ENCODE results near the gene TTLL11. TPM values are rescaled to one million over a fixed set of nuclear protein-coding genes. Genes with fewer than 3 reads are reported as not detected.
A peak's percentile ranks its signal among the peaks of the same experiment; 100 is the strongest.

The TTLL11 gene
- total RNA-seq, 4 donors from 2014 or later = 12.3 to 20.5 (median 15.3) TPM

DNA sequence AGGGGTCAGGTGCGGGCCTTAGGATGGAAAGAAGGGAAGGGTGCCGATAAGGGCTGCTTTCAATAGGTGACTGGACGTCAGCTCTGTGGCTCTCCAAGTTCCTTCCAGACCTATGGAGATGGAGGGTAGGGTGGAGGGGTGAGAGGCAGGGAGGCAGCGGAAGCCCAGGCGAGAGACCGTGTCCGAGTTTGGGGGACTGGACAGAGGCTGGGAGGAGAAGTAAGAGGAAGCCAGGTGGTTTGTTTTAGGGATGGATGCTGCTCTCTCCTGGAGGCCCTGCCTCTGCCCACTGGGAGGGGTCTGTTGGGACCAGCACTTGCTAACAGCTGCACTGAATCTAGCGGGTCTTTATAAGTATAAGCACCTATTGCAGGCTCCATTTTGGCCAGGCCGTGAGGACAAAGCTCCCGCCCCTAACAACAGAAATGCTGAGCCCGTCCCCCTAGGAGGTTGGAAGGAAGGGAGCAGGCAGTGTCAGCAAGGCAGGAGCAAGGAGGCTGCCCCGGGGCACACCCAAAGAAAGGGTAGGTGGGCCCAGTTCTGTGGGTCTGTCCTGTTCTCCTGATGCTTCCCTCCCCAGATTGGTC is 274.2 kb downstream of the TTLL11 start:
- no peak for ATAC-seq

DNA sequence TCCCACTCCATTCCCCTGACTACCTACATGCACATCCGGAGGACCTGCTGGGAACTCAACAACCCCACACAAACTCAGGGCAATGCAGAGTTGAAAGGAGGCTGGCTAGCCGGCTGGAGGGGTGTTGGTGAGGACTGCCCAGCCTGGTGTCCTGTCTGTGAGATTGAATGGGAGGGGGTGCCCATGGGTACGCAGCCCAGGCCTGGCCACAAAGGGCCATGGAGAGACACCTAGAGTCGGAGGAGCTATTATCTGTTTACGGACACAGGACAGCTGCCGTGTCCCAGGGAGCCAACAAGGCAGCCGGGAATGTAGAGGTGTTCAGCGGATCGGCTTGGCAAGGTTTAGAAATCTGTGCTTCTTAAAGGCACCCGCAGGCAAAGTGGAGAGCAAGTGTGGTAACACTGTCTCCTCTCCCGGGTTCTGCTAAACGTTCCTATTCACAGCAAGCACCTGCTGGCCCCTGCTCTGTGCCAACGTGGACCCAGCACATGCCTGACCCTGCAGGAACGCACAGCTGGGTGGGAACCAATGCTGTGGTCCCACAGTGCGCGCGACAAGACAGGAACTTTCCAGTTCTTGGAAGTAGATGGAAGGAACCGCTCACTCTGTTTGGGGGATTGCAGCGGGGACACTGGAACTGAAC is 275.0 kb downstream of the TTLL11 start:
- no peaks in the 10 kb centered on the region for H3K9me3 ChIP-seq
- no peaks in the 10 kb centered on the region for H3K36me3 ChIP-seq
- in situ Hi-C loops (cut with MboI; ENCODE audit: low sequenced_read_pairs in 4 of 4) (no loop called here), intact Hi-C loops (cut with DNase I; ENCODE audit: low total_unique reads) (no loop called here)
- peaks cover 5 to 7% of the 10 kb centered on the region in 2 donors for H3K4me1 ChIP-seq
- H3K27me3 ChIP-seq = no peaks in the 10 kb centered on the region
- DNase-seq (no peak), ATAC-seq (peak in 1 of 2 donors; percentile 51)
- TF ChIP-seq POLR2A (IDR thresholded peaks at IDR 0.05) = no peak
- TF ChIP-seq, protein P1, sequence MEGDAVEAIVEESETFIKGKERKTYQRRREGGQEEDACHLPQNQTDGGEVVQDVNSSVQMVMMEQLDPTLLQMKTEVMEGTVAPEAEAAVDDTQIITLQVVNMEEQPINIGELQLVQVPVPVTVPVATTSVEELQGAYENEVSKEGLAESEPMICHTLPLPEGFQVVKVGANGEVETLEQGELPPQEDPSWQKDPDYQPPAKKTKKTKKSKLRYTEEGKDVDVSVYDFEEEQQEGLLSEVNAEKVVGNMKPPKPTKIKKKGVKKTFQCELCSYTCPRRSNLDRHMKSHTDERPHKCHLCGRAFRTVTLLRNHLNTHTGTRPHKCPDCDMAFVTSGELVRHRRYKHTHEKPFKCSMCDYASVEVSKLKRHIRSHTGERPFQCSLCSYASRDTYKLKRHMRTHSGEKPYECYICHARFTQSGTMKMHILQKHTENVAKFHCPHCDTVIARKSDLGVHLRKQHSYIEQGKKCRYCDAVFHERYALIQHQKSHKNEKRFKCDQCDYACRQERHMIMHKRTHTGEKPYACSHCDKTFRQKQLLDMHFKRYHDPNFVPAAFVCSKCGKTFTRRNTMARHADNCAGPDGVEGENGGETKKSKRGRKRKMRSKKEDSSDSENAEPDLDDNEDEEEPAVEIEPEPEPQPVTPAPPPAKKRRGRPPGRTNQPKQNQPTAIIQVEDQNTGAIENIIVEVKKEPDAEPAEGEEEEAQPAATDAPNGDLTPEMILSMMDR (IDR thresholded peaks at IDR 0.05 in 4 of 5, conservative IDR thresholded peaks at IDR 0.05 in 1 of 5) = no peak
- no peak overlapping the region for H3K4me3 ChIP-seq
- no peak overlapping the region for H3K27ac ChIP-seq

More for the DNA sequence above, 274.2 kb downstream of the TTLL11 start:
- no peaks in the 10 kb centered on the region for H3K27me3 ChIP-seq
- no peaks in the 10 kb centered on the region for H3K9me3 ChIP-seq
- no peak for DNase-seq
- no peak overlapping the region for H3K4me3 ChIP-seq
- in situ Hi-C loops (cut with MboI; ENCODE audit: low sequenced_read_pairs in 4 of 4) = no loop called here
- no peaks in the 10 kb centered on the region for H3K36me3 ChIP-seq
- peaks cover 5 to 7% of the 10 kb centered on the region in 2 donors for H3K4me1 ChIP-seq
- intact Hi-C loops (cut with DNase I; ENCODE audit: low total_unique reads) = no loop called here
- TF ChIP-seq POLR2A (IDR thresholded peaks at IDR 0.05) = no peak
- TF ChIP-seq, protein P1 (IDR thresholded peaks at IDR 0.05 in 4 of 5, conservative IDR thresholded peaks at IDR 0.05 in 1 of 5) = no peak
- H3K27ac ChIP-seq = no peak overlapping the region

DNA sequence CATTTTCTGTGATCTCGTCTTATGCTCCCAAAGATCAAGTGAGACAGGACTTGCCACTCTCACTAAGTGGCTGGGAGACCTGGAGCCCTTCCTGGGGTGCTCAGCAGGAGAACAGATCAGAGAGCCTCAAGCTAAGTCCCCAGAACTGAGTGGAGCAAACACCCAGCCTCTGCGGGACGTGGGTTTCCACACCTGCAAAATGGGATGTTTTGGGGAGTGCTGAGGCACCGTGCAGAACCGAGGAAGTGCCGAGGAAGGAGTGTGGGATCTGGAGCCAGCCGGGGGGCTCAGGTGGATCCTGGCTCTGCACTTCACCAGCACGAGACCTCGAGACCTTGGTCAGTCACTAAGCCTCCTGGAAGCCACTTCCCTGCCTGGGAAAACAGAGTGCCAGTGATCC is 275.6 kb downstream of the TTLL11 start:
- Histone ChIP-seq H3K27ac (no peak overlapping the region), H3K4me1 (peaks cover 5 to 7% of the 10 kb centered on the region in 2 donors), H3K9me3 (no peaks in the 10 kb centered on the region), H3K27me3 (no peaks in the 10 kb centered on the region), H3K36me3 (no peaks in the 10 kb centered on the region), H3K4me3 (no peak overlapping the region)
- intact Hi-C loops (cut with DNase I; ENCODE audit: low total_unique reads) (no loop called here), in situ Hi-C loops (cut with MboI; ENCODE audit: low sequenced_read_pairs in 4 of 4) (no loop called here)
- no peak for ATAC-seq
- no peak for DNase-seq
- TF ChIP-seq, protein P1 (IDR thresholded peaks at IDR 0.05 in 4 of 5, conservative IDR thresholded peaks at IDR 0.05 in 1 of 5) = no peak
- TF ChIP-seq POLR2A (IDR thresholded peaks at IDR 0.05) = no peak

DNA sequence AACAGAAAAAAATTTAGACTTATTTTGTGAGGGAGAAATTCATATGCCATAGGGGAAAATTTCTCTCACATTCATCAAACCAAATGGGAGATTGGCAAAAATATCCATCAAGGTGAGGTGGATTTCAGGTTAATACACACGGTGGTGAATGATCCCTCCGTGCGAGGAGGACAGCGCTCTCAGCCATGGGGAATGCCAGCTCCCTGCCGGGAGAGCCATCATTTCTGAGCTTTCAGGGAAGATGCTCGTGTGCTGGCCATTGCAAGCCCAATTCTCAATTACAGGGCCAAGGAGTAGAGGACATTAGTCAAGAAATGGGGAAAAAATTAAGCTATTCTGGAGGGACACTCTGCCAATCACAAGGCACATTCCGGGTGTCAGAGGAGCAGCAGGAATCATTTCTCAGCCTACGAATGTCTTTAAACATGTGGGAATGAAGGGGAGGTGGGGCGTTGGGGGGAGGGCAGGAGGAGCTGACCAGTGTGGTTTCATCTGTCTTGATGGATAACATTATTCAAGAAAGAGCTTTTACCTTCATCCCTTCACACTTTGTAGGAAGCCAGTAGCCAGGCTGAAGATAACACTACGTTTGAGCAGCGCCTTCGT is 276.2 kb downstream of the TTLL11 start:
- Histone ChIP-seq H3K27me3 (no peaks in the 10 kb centered on the region), H3K4me3 (no peak overlapping the region), H3K4me1 (peaks cover 5 to 7% of the 10 kb centered on the region in 2 donors), H3K27ac (no peak overlapping the region), H3K36me3 (no peaks in the 10 kb centered on the region), H3K9me3 (no peaks in the 10 kb centered on the region)
- ATAC-seq (no peak), DNase-seq (no peak)
- TF ChIP-seq, protein P1 (IDR thresholded peaks at IDR 0.05 in 4 of 5, conservative IDR thresholded peaks at IDR 0.05 in 1 of 5) = no peak
- TF ChIP-seq POLR2A (IDR thresholded peaks at IDR 0.05) = no peak
- intact Hi-C loops (cut with DNase I; ENCODE audit: low total_unique reads) = no loop called here
- in situ Hi-C loops (cut with MboI; ENCODE audit: low sequenced_read_pairs in 4 of 4) = no loop called here
